NCI-H774 (cell line): ENCODE data around the gene PUS3.
A peak's percentile ranks its signal among the peaks of the same experiment; 100 is the strongest.
"Not testable (repeated sequence)": the region's sequence is repeated elsewhere in the genome, so short reads cannot be mapped to it uniquely, and the experiment has no call there.

Experiments used
- DNase-seq: peaks from one replicate; lab custom pipeline; 2025; lab: John Stamatoyannopoulos, UW

Gene PUS3

DNA sequence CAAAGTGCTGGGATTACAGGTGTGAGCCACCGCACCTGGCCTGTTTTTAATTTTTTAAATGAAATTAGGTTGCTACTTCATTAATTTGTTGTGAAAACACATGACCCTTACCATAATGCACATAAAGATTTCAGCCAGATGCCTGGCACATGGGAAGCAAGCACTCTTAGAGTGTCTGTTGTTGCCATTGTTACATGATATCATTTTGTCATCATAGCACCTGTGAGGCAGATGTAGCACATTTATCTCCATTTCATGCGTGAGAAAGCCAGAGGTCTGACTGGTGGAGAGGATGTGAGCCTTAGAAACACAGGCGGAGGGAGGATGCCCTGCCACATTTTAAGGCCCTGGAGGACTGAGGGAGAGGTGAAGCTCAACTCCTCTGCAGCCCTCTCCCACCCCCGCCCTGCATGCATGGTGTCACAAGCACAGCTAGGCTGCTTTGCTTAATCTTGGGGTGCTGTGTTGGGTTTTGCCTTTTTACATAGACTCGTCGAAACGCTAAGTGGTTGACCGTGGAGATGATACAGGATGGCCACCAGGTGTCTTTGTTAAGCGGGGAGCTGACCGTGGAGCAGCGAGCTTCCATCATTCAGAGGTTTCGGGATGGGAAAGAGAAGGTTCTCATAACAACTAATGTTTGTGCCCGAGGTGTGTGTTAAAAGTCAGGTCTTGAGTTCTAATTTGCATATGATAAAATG is 15.3 kb upstream of the PUS3 start:
- no peak for DNase-seq

DNA sequence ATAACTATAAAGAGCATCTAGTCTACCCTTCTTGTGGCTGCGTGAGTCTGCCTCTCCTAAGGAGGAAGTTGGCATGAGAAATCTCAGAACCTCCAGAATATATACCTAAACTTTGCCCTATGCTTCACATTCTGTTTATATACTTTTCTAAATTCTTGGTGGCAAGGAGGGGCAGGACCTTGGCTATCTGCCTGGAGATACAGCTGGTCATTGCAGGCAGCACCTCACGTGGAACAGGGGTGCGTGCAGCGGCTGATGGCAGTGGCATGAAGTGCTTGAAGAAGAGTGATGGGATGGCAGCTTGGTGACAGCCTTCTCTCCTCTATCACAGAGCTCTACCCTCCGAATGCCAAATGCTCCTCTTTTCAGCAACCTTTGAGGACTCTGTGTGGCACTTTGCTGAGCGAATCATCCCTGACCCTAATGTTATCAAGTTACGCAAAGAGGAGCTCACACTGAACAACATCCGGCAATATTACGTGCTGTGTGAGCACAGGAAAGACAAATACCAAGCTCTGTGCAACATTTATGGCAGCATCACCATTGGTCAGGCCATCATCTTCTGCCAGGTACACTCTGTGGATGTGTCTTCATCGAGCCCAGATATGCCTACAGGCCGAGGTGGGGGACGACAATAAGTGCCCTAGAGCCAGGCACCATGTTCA is 13.8 kb upstream of the PUS3 start:
- DNase-seq = no peak

- DNase-seq = not testable (repeated sequence)
Measured at GRCh38 chr11:125914601-125915000, 11.6 kb upstream of the PUS3 start.

GRCh38 chr11:125910226-125910849 is 7.3 kb upstream of the PUS3 start:
- DNase-seq = no peak

- DNase-seq = no peak
Measured at GRCh38 chr11:125904678-125905077, 1.7 kb upstream of the PUS3 start.

- DNase-seq = no peak
Measured at GRCh38 chr11:125903711-125904659, 979 bp upstream of the PUS3 start, which contains the start of gene DDX25. Gene DDX25 (plus strand): TSS chr11:125904508. CDS start chr11:125904518, 10 bp downstream.

GRCh38 chr11:125902277-125902926 is 604 bp downstream of the PUS3 start:
- DNase-seq = no peak

DNA sequence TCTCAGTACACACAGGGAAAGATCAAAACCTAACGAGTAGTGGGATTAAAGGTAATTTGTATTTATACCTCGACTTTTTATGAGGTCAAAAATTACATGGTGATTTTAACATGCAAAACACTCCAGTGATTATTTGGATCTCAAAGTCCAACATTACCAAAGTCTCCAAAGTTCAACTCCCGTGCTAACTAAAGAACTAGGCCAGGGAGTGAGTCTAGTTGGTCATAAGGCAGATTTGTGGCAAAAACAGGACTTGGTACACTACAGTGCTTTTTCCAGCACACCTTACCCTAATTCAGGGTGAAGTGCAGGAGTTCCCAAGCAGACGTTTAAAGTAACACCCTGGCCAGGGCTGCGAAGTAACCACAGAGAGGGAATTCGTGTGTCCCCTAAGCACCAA is 1.1 kb downstream of the PUS3 start:
- no peak for DNase-seq

DNA sequence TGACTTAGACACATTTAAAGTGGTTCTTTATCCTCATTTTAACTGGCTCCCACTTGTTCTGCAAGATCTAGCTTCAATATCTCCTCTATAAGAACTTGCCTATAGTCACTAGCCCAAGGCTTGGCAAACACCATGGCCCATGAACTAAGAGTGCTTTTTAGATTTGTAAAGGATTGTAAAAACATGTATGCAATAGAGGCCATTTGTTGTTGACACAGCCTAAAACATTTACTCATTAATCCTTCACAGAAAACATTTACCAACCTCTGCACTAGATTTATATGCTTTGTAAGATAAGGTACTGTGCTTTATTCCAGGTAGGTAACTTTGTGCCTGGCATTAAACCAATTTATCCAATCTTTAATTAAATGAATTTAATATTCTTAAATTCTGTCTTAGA is 10.0 kb downstream of the PUS3 start:
- DNase-seq = no peak

DNA sequence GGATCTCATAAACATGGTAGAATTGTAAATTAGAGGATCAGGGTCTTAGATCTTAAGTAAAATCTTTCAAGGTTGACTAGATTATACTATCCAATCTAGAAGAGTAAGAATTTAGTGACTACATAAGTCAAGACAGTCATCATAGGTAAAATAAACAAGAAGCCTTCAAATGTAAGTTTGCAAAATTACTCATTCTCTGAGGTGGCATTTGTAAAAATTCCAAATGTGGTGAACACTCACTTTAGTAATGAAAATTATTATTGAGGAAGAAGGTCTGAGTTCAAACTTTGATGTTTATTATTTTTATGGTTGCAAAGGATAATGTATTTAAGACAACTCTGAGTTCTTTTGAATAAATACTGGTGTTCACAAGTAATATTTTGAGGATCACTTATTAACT is 10.9 kb downstream of the PUS3 start:
- DNase-seq = no peak

DNA sequence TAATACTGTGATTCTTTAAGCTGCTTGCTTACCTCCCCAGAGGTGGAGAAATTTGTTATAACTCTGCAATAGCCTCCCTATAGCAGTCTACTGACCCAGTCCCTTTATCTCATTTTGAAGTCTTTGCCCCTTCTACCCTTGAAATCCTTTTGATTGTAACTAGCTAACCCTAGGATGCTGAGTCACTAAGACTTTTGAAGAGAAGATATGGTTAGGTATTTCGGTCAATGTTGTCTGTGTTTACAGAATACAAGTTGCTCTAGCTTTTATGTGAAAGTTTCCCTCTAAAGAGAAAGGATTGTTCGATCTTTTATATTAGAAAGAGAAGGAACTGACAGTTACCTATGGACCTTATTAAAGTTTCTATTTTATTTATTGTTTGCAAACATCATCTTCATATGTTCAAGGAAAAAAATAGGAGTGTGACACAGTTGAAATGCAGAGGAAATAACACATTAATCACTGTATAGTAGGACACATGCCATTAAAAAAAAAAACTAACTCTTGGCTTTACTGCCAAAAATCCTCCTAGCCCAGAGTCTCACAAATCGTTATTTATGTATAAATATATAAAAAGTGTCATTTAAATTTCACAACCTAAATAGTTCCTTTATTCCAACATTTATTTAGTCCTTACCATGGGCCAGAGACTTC is 12.4 kb downstream of the PUS3 start:
- no peak for DNase-seq

- DNase-seq = peak; percentile 97
Measured at GRCh38 chr11:125887373-125888324, 15.4 kb downstream of the PUS3 start, which contains the start of gene HYLS1. Gene HYLS1 (plus strand): TSS chr11:125887668. CDS start chr11:125899369, 11,701 bp downstream.

DNA sequence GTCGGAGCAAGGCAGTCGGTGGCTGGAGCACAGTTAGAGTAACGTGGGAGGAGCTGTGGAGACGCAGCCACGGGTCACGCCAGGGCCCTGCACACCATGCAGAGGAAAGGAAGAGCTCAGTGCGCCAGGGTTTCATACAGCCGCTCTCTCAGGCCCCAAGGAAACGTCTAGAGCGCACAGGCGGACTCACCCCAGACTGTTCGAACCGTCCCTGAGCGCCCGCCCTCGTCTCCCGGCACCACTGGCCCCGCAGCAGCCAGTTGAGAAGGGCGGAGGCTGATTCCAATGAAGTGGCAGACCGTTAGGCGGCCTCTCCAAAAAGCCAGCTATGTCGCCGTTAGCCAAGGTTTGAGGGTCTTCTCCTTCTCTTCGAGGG is 16.0 kb downstream of the PUS3 start:
- DNase-seq = peak; percentile 78

DNA sequence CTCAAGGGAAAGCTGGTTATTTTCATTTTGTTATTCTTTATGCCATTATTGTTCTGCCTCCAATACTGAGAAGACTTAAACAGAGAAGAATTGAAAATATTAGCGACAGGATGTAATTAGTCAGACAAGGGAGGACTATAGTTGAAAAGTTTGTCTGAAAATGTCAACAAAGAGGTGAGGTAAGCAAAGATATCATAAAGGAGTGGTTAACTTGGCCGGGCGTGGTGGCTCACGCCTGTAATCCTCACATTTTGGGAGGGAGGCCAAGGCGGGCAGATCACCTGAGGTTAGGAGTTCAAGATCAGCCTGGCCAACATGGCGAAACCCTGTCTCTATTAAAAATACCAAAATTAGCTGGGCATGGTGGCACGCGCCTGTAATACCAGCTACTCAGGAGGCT is 19.6 kb downstream of the PUS3 start:
- DNase-seq = no peak

DNA sequence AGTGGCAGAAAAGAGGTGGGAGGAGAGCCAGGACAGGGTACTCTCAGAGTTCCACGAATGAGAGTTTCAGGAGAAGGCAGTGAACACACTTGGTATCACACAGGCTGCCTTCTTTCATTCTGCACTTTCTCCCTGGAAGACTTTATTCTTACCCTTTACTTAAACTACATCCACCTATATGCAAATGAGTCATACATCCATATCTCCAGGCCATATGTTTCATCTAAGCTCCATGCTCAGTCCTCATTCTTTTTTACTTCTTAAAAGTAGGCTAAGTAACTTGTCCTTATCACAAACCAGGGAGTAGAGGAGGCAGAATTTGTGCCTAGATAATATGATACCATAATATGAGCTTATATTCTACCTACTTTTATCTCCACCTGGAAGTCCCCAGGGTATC is 21.7 kb downstream of the PUS3 start:
- no peak for DNase-seq

- DNase-seq = peak; percentile 51
Measured at GRCh38 chr11:125874556-125875124, 28.4 kb downstream of the PUS3 start.

GRCh38 chr11:125873881-125874555 is 29.0 kb downstream of the PUS3 start:
- no peak for DNase-seq

DNA sequence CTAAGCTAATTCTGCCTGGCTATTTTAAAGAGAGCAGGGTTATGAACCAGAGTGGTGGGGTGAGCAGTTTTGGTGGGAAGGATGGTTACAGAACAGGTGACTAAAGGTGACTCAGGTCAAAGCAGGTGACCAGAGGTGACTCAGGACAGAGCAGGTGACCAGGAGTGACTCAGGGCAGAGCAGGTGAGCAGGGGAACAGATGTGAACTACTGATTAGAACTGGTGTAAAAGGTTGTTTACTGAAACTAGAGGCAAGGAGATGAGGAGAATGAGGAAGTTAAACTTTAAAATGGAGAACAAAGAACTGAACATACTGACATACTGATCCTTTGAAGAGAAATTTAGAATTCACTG is 30.9 kb downstream of the PUS3 start:
- DNase-seq = no peak
